ENCODE results near the gene ZCWPW2.

GRCh38 chr3:28345690-28346089 lies 2.8 kb upstream of the ZCWPW2 start:
- TF ChIP-seq CTCF (IDR thresholded peaks at IDR 0.05 in 4 of 5, conservative IDR thresholded peaks at IDR 0.05 in 1 of 5) (no peak), POLR2A (IDR thresholded peaks at IDR 0.05) (no peak)
